HCT116 (cell line): ENCODE measurements around the gene POU6F1.

Experiments
- CBX3 ChIP-seq: IDR thresholded peaks from 2 replicates; pipeline ENCODE4 v1.6.1; 2012; ENCODE audit warnings: low read depth
- JUND ChIP-seq: IDR thresholded peaks from 2 replicates; pipeline ENCODE4 v1.6.1; 2012
- POLR2A ChIP-seq: IDR thresholded peaks from 2 replicates; pipeline ENCODE4 v1.7.0; 2011; ENCODE audit warnings: borderline replicate concordance; ENCODE audit not compliant: insufficient read depth, insufficient read length; ENCODE audit errors: extremely low read depth
- RAD21 ChIP-seq: IDR thresholded peaks from 2 replicates; pipeline ENCODE4 v1.6.1; 2012; ENCODE audit warnings: low read depth, mild to moderate bottlenecking
- SIN3A ChIP-seq: IDR thresholded peaks from 2 replicates; pipeline ENCODE4 v1.6.1; 2012; ENCODE audit warnings: low read depth
- TCF7L2 ChIP-seq: IDR thresholded peaks from 2 replicates; pipeline ENCODE4 v1.7.0; 2011; ENCODE audit warnings: borderline replicate concordance, inconsistent platforms; ENCODE audit not compliant: insufficient read depth, insufficient read length; ENCODE audit errors: extremely low read depth
- TF ChIP-seq, protein P1 (sequence below), 3 experiments: fragments of 200-600 bp in 1 of 3; sonication (generic) in 1 of 3; IDR thresholded peaks in 2 of 3; conservative IDR thresholded peaks in 1 of 3; 2 replicates each; pipeline ENCODE4 v1.5.1; 2012 to 2017; ENCODE audit warnings: low read depth in 2 of 3, low read length in 2 of 3, antibody characterized with exemption in 1 of 3, borderline replicate concordance in 1 of 3, control low read depth in 1 of 3, mild to moderate bottlenecking in 1 of 3, mixed read lengths in 1 of 3, mixed run types in 1 of 3, moderate library complexity in 1 of 3; ENCODE audit not compliant: insufficient read depth in 1 of 3

DNA sequence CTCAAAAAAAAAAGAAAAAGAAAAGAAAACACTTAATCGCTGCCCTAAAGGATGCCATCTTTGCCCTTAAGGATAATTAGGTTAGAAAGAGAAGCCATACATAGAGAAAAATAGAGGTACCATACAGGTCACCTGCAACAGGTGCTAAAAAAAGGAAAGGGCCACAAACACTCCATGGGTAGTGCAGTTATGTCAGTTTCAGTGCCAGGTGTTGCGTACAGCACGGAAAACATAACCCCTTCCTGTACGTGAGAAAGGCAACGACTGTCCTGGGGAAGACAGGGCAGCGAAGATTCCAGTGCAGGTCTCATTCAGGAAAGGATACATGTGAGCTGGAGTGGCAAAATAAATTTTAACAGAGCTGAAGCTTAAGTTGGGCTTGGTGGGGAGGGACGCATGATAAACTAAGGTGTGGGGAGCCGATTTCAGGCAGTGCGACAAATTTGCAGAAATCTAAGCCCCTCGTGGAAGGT lies 20.2 kb upstream of the POU6F1 start:
- TF ChIP-seq, protein P1, sequence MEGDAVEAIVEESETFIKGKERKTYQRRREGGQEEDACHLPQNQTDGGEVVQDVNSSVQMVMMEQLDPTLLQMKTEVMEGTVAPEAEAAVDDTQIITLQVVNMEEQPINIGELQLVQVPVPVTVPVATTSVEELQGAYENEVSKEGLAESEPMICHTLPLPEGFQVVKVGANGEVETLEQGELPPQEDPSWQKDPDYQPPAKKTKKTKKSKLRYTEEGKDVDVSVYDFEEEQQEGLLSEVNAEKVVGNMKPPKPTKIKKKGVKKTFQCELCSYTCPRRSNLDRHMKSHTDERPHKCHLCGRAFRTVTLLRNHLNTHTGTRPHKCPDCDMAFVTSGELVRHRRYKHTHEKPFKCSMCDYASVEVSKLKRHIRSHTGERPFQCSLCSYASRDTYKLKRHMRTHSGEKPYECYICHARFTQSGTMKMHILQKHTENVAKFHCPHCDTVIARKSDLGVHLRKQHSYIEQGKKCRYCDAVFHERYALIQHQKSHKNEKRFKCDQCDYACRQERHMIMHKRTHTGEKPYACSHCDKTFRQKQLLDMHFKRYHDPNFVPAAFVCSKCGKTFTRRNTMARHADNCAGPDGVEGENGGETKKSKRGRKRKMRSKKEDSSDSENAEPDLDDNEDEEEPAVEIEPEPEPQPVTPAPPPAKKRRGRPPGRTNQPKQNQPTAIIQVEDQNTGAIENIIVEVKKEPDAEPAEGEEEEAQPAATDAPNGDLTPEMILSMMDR (IDR thresholded peaks at IDR 0.05 in 2 of 3, conservative IDR thresholded peaks at IDR 0.05 in 1 of 3; ENCODE audit: borderline replicate concordance in 1 of 3, insufficient read depth in 1 of 3, low read depth in 2 of 3, low read length in 2 of 3) = no peak
- no peak for TF ChIP-seq POLR2A
- no peak for TF ChIP-seq SIN3A
- TF ChIP-seq CBX3 = no peak
- no peak for TF ChIP-seq RAD21
- no peak for TF ChIP-seq TCF7L2
- no peak for TF ChIP-seq JUND
